GM19324 (cell line): ENCODE data around the gene SPNS2.

Experiments
- ATAC-seq: cut with Tn5 transposase; IDR thresholded peaks from one replicate; pipeline ENCODE4 v1.9.1; 2021; ENCODE audit warnings: mild to moderate bottlenecking, moderate library complexity; ENCODE audit not compliant: unreplicated experiment, low FRiP score

Gene SPNS2

GRCh38 chr17:4480929-4481898 is 17.5 kb upstream of the SPNS2 start:
- no peak for ATAC-seq

- ATAC-seq, result no peak
Observed at GRCh38 chr17:4482338-4483011, 16.2 kb upstream of the SPNS2 start.

- no peak for ATAC-seq
Observed at GRCh38 chr17:4483012-4483840, 15.5 kb upstream of the SPNS2 start.

- ATAC-seq, result no peak
Observed at GRCh38 chr17:4485676-4486646, 12.7 kb upstream of the SPNS2 start.

- ATAC-seq, result no peak
Observed at GRCh38 chr17:4487296-4487695, 11.4 kb upstream of the SPNS2 start.

GRCh38 chr17:4487820-4488716 is 10.6 kb upstream of the SPNS2 start:
- no peak for ATAC-seq

- no peak for ATAC-seq
Observed at GRCh38 chr17:4488989-4489595, 9.6 kb upstream of the SPNS2 start.

GRCh38 chr17:4490109-4490591 is 8.5 kb upstream of the SPNS2 start:
- ATAC-seq, result no peak

GRCh38 chr17:4490637-4491061 is 8.0 kb upstream of the SPNS2 start:
- no peak for ATAC-seq

GRCh38 chr17:4492721-4493561 is 5.7 kb upstream of the SPNS2 start:
- no peak for ATAC-seq

- no peak for ATAC-seq
Observed at GRCh38 chr17:4497101-4497824, 1.4 kb upstream of the SPNS2 start.

GRCh38 chr17:4499431-4500190 is 930 bp downstream of the SPNS2 start:
- ATAC-seq, result no peak

GRCh38 chr17:4500191-4500571 is 1.5 kb downstream of the SPNS2 start:
- ATAC-seq, result no peak

GRCh38 chr17:4501295-4501949 is 2.7 kb downstream of the SPNS2 start:
- ATAC-seq, result no peak

GRCh38 chr17:4502466-4503154 is 3.9 kb downstream of the SPNS2 start:
- ATAC-seq, result no peak
